Keratinocyte (primary cell): Measurements from ENCODE around the gene PHLDB3. TPM values are rescaled to one million over a fixed set of nuclear protein-coding genes. Genes with fewer than 3 reads are reported as not detected.
"Not testable (repeated sequence)": the region's sequence is repeated elsewhere in the genome, so short reads cannot be mapped to it uniquely, and the experiment has no call there.

Source experiments
- DNase-seq: peaks from one replicate; pipeline ENCODE4 v3.0.0-alpha.2; 2011; ENCODE audit warnings: low read depth, missing footprints, low spot score
- FAIRE-seq: peaks from 2 replicates; lab custom pipeline; 2011; peaks lifted over from hg19 to GRCh38; lab: Jason Lieb, UNC
- H2AFZ ChIP-seq: 2 replicates; pipeline ENCODE4 v1.6.0; 2012; ENCODE audit warnings: low read length, control low read depth, inconsistent platforms; ENCODE audit not compliant: control insufficient read depth
- H3K27ac ChIP-seq: 2 replicates; pipeline ENCODE4 v1.5.1; 2011; ENCODE audit warnings: low read length; ENCODE audit not compliant: control insufficient read depth, insufficient read depth
- H3K27me3 ChIP-seq: 3 replicates; pipeline ENCODE4 v1.6.0; 2011; ENCODE audit warnings: low read length; ENCODE audit not compliant: control insufficient read depth, insufficient read depth; ENCODE audit errors: extremely low read depth
- H3K36me3 ChIP-seq, 2 experiments: 2 replicates in 1 of 2; 3 replicates in 1 of 2; pipeline ENCODE4 v1.5.1; 2011; ENCODE audit warnings: low read length in 2 of 2, mild to moderate bottlenecking in 1 of 2; ENCODE audit not compliant: control insufficient read depth in 2 of 2, insufficient read depth in 2 of 2; ENCODE audit errors: extremely low read depth in 1 of 2
- H3K4me1 ChIP-seq: 3 replicates; pipeline ENCODE4 v1.5.1; 2011; ENCODE audit warnings: low read length; ENCODE audit not compliant: control insufficient read depth, insufficient read depth; ENCODE audit errors: extremely low read depth
- H3K4me2 ChIP-seq: 3 replicates; pipeline ENCODE4 v1.6.0; 2011; ENCODE audit warnings: low read depth, low read length; ENCODE audit not compliant: control insufficient read depth, insufficient read depth; ENCODE audit errors: extremely low read depth
- H3K4me3 ChIP-seq, 3 experiments: fragments of 200-600 bp in 1 of 3; sonication (generic) in 1 of 3; 2 replicates in 2 of 3; 3 replicates in 1 of 3; pipeline ENCODE4 v1.5.1; 2011 to 2016; ENCODE audit warnings: low read length in 3 of 3, mild to moderate bottlenecking in 3 of 3, control low read depth in 2 of 3, inconsistent platforms in 1 of 3, low read depth in 1 of 3, mixed read lengths in 1 of 3, mixed run types in 1 of 3, moderate library complexity in 1 of 3; ENCODE audit not compliant: control insufficient read depth in 2 of 3, insufficient read depth in 2 of 3; ENCODE audit errors: extremely low read depth in 1 of 3
- H3K79me2 ChIP-seq: 2 replicates; pipeline ENCODE4 v1.6.0; 2012; ENCODE audit warnings: low read length; ENCODE audit not compliant: control insufficient read depth, insufficient read depth
- H3K9ac ChIP-seq: 3 replicates; pipeline ENCODE4 v1.6.0; 2011; ENCODE audit warnings: low read length; ENCODE audit not compliant: control insufficient read depth, insufficient read depth; ENCODE audit errors: extremely low read depth
- H3K9me1 ChIP-seq: 3 replicates; pipeline ENCODE4 v1.6.0; 2011; ENCODE audit warnings: low read length; ENCODE audit not compliant: control insufficient read depth, insufficient read depth; ENCODE audit errors: extremely low read depth
- H3K9me3 ChIP-seq: 2 replicates; pipeline ENCODE4 v1.5.1; 2012; ENCODE audit warnings: low read depth, low read length; ENCODE audit not compliant: control insufficient read depth
- H4K20me1 ChIP-seq: 3 replicates; pipeline ENCODE4 v1.6.0; 2011; ENCODE audit warnings: low read length; ENCODE audit not compliant: control insufficient read depth, insufficient read depth; ENCODE audit errors: extremely low read depth
- EZH2 ChIP-seq: IDR thresholded peaks from one replicate; pipeline ENCODE4 v1.6.1; 2012; ENCODE audit warnings: inconsistent platforms, mild to moderate bottlenecking, low read length, moderate library complexity
- dilution Hi-C: fragments of 300-500 bp; cut with MboI; formaldehyde crosslinking; loops from one replicate; pipeline ENCODE4 v1.7.0; 2020; ENCODE audit warnings: low sequenced_read_pairs; ENCODE audit not compliant: extremely low pct_ligation_motif_present
- polyA plus RNA-seq, 5 experiments: library from polyadenylated mRNA; depleted of rRNA in 3 of 5; stranded (reverse) in 3 of 5; stranded (forward) in 1 of 5; unstranded in 1 of 5; fragments of >200 nt; gene quantifications; 1 replicate in 1 of 5; 2 replicates in 3 of 5; 3 replicates in 1 of 5; pipeline versions ENCODE4 v1.2.1 to v1.2.3, GENCODE V29; 2011 to 2012; ENCODE audit warnings: missing spikeins in 2 of 5, low read depth in 1 of 5, low replicate concordance in 1 of 5
- TF ChIP-seq, protein P1 (sequence below), 3 experiments: IDR thresholded peaks in 1 of 3; conservative IDR thresholded peaks in 1 of 3; optimal IDR thresholded peaks in 1 of 3; 2 replicates in 2 of 3; 3 replicates in 1 of 3; pipeline versions ENCODE3 to v1.5.1; 2011; ENCODE audit warnings: low read length in 3 of 3, mild to moderate bottlenecking in 3 of 3, moderate library complexity in 2 of 3, control low read depth in 1 of 3, inconsistent platforms in 1 of 3; ENCODE audit not compliant: insufficient read depth in 2 of 3; ENCODE audit errors: extremely low read depth in 1 of 3

The PHLDB3 gene
- polyA plus RNA-seq, 1 donor (not counting 4 experiments of a cell fraction or from before 2014, with no cell fraction given): 6.7 TPM

DNA sequence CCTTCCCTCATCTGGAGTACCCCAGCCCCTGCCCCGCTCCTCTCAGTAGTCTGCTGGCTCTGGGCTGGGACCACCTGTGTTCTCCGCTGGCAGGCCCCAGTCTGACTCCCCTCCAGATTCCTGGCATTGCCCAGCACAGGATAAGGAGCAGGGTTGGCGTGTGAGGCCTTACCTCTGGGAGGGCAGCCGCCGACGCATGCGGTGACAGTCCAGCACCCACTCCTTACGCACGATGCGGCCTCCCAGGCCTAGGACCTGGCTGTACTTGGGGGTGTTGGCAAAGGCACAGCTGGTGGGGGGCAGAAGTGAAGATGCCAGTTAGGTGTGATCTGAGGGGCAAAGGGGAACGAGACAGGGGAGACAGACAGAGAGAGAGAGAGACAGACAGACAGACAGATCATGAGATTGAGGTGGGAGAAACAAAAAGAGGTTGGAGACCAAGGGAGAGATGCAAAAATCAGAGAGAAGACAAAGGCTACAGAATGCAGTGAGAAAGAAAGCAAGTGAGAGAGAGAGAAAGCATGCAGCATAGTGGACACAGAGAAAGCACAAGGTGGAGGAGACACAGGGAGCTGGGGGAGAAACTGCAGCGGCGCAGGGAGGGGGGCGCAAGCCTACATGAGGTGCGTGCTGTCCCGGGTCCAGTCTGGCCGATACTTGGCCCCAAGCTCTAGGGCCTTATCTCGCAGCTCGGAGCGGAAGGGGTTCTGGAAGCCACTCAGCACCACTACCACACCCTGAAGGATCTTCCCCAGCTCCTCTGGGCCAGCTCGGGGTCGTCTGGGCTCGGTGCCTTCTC lies 47.1 kb upstream of the PHLDB3 start:
- no peaks in the 10 kb centered on the region for H3K79me2 ChIP-seq
- no peak overlapping the region for H3K4me2 ChIP-seq
- no peaks in the 10 kb centered on the region for H3K4me1 ChIP-seq
- H3K27me3 ChIP-seq: no peaks in the 10 kb centered on the region
- H3K9me3 ChIP-seq: no peaks in the 10 kb centered on the region
- H2AFZ ChIP-seq: no peak overlapping the region
- H4K20me1 ChIP-seq: no peaks in the 10 kb centered on the region
- H3K4me3 ChIP-seq: no peak overlapping the region
- dilution Hi-C loops: no loop called here
- no peak overlapping the region for H3K27ac ChIP-seq
- peaks cover 10 to 26% of the 10 kb centered on the region in 2 experiments for H3K36me3 ChIP-seq
- DNase-seq (no peak), FAIRE-seq (no peak)
- H3K9me1 ChIP-seq: no peaks in the 10 kb centered on the region
- H3K9ac ChIP-seq: no peak overlapping the region
- TF ChIP-seq EZH2: no peak
- TF ChIP-seq, protein P1, sequence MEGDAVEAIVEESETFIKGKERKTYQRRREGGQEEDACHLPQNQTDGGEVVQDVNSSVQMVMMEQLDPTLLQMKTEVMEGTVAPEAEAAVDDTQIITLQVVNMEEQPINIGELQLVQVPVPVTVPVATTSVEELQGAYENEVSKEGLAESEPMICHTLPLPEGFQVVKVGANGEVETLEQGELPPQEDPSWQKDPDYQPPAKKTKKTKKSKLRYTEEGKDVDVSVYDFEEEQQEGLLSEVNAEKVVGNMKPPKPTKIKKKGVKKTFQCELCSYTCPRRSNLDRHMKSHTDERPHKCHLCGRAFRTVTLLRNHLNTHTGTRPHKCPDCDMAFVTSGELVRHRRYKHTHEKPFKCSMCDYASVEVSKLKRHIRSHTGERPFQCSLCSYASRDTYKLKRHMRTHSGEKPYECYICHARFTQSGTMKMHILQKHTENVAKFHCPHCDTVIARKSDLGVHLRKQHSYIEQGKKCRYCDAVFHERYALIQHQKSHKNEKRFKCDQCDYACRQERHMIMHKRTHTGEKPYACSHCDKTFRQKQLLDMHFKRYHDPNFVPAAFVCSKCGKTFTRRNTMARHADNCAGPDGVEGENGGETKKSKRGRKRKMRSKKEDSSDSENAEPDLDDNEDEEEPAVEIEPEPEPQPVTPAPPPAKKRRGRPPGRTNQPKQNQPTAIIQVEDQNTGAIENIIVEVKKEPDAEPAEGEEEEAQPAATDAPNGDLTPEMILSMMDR (optimal IDR thresholded peaks at IDR 0.05 in 1 of 3, IDR thresholded peaks at IDR 0.05 in 1 of 3, conservative IDR thresholded peaks at IDR 0.05 in 1 of 3; ENCODE audit: extremely low read depth in 1 of 3, insufficient read depth in 2 of 3, low read length in 3 of 3): no peak

DNA sequence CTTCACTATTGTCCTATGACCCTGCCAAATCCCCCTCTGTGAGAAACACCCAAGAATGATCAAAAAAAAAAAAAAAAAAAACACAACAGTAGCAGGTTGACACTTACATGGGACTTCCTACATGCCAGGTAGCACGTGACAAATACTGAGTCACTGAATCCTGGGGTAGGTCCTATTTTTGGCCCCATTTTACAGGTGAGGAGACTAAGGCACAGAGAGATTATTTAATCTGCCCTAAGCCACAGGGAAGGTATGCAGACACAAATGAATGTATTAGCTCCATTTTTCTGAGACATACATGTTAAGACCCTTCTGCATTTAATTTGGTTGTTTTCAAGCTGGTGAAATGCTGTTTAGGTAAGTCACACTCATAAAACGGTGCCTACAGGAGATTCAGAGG lies 44.2 kb upstream of the PHLDB3 start:
- H3K9me3 ChIP-seq: no peaks in the 10 kb centered on the region
- H4K20me1 ChIP-seq: no peaks in the 10 kb centered on the region
- no peaks in the 10 kb centered on the region for H3K4me1 ChIP-seq
- DNase-seq (no peak), FAIRE-seq (no peak)
- no peak overlapping the region for H2AFZ ChIP-seq
- no peak overlapping the region for H3K9ac ChIP-seq
- dilution Hi-C loops: no loop called here
- H3K4me3 ChIP-seq: no peak overlapping the region
- H3K36me3 ChIP-seq: peaks cover 19 to 23% of the 10 kb centered on the region in 2 experiments
- H3K4me2 ChIP-seq: no peak overlapping the region
- TF ChIP-seq EZH2: no peak
- TF ChIP-seq, protein P1 (optimal IDR thresholded peaks at IDR 0.05 in 1 of 3, IDR thresholded peaks at IDR 0.05 in 1 of 3, conservative IDR thresholded peaks at IDR 0.05 in 1 of 3; ENCODE audit: extremely low read depth in 1 of 3, insufficient read depth in 2 of 3, low read length in 3 of 3): no peak
- no peaks in the 10 kb centered on the region for H3K9me1 ChIP-seq
- no peaks in the 10 kb centered on the region for H3K79me2 ChIP-seq
- no peaks in the 10 kb centered on the region for H3K27me3 ChIP-seq
- H3K27ac ChIP-seq: no peak overlapping the region

GRCh38 chr19:43547926-43548325 lies 43.4 kb upstream of the PHLDB3 start:
- H3K27me3 ChIP-seq, H3K4me1 ChIP-seq, dilution Hi-C loops, H3K4me3 ChIP-seq, FAIRE-seq, DNase-seq, H3K79me2 ChIP-seq, H3K4me2 ChIP-seq, H3K27ac ChIP-seq, H2AFZ ChIP-seq, H3K9ac ChIP-seq, H4K20me1 ChIP-seq, H3K9me1 ChIP-seq, H3K9me3 ChIP-seq: not testable (repeated sequence)
- H3K36me3 ChIP-seq: peaks cover 16 to 20% of the 10 kb centered on the region in 2 experiments
